Measurements from ENCODE around the gene FMNL2. TPM values are rescaled to one million over a fixed set of nuclear protein-coding genes. Genes with fewer than 3 reads are reported as not detected.

FMNL2 gene
- polyA plus RNA-seq, 3 donors, result 86.0 to 102 (median 99.9) TPM

- DNase-seq, result peak; percentile 65
Observed at GRCh38 chr2:152490686-152491455, 155.9 kb downstream of the FMNL2 start.

DNA sequence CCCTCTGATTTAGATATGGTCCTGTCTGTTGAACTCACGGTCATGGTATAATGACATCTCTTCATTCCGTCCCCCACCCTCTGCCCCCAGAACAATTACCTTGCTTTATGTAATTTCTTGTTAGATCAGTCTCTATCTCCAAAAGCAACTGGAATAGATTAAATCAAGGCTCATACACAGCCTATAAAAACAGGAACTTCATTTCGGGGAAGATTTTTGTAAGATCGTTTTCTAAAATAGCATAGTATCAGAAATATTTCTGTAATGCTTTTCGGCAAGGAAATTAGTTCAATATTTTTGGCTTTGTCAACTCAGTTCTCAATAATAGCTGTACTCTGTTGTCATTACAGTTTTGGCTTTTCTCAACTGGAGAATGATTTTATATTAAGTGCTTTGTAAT lies 157.2 kb downstream of the FMNL2 start:
- no peak for DNase-seq

DNA sequence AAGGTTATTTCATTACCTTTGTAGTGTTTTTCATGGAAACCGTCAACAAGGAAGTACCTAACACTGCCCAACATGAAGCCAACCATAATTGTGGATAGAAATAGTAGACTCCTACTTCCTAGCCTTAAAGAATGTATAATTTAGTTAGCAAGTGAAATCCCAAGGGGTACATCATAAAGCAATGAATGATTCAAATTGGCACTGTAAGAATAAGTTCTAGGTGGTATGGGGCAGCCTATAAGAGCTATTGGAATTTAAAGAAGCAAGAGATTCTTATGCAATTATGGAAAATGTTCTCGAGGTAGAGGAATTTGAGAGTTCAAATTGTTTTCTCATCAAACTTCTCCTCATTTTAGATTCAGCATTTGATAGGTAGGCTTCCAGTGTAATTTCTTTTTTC lies 157.9 kb downstream of the FMNL2 start:
- DNase-seq, result no peak

- DNase-seq, result no peak
Observed at GRCh38 chr2:152493417-152493816, 158.4 kb downstream of the FMNL2 start.

DNA sequence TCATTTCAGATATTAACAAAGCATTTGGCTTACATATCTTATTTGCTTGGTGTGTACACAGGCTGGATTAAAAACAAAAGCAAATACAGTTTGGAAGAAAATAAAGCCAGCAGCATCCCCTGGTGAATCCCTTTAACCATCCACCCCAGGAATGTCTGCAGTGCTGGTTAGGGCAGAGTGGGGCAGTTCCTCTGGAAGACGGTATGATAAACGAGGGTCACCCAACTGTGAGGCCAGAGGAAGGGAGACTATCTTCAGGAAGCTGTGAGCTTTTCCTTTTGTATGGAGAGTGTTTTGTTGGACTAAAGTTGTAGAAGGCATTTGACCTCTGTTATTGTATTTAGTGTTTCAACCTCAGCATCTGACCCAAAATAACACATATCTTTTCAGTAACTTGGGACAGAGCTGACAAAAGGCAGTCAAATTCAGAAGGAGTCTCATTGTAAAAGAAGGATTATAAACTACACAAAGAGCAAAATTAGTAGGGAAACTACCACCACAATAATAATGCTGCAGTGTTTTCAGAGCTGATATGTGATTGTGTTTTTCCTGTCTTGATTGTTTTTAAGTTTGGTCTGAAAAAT lies 159.1 kb downstream of the FMNL2 start:
- no peak for DNase-seq

- DNase-seq, result no peak
Observed at GRCh38 chr2:152496371-152496770, 161.4 kb downstream of the FMNL2 start.

- DNase-seq, result no peak
Observed at GRCh38 chr2:152497481-152498052, 162.6 kb downstream of the FMNL2 start.

- no peak for DNase-seq
Observed at GRCh38 chr2:152499331-152499816, 164.4 kb downstream of the FMNL2 start.

- DNase-seq, result no peak
Observed at GRCh38 chr2:152499896-152500735, 165.1 kb downstream of the FMNL2 start.

- DNase-seq, result no peak
Observed at GRCh38 chr2:152500772-152501171, 165.8 kb downstream of the FMNL2 start.

DNA sequence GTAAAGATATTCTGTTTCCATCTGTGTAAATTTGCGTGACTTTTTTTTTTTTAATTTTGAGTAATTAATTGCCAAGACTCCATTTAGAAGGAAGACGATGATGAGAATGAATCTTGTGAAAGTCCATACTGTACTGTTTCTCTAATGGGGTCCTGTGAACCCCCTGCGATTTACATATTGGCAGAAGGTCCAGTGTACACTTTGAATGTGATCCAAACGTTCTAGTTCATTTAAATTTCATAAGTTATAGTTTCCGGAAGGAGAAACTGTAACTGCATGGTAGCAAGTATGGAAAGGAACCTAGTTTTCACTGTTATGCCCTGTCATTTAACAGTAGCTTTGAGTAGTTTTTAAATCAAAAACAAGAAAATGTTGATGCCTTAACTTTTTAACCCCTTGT lies 166.7 kb downstream of the FMNL2 start:
- no peak for DNase-seq

GRCh38 chr2:152504618-152505017 lies 169.6 kb downstream of the FMNL2 start:
- DNase-seq, result no peak

DNA sequence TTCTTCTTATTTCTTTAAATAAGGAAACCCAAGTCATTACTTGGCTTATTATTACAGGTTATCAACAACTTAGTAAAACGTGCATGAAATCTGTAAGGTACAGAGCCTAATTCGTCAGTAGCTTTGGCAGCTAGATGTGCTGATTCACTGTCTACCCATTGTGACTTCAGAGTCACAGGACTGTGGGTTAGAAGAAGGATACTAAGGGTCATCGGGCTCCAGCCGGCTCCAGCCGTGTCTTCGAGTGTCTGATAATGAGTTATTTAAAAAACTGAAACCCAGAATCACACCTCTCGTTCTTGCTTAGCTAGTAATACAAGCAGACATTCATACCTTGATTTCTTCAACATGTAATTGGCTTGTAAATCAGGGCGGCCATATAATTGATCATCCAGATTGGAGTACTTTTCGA lies 170.5 kb downstream of the FMNL2 start:
- DNase-seq, result no peak

DNA sequence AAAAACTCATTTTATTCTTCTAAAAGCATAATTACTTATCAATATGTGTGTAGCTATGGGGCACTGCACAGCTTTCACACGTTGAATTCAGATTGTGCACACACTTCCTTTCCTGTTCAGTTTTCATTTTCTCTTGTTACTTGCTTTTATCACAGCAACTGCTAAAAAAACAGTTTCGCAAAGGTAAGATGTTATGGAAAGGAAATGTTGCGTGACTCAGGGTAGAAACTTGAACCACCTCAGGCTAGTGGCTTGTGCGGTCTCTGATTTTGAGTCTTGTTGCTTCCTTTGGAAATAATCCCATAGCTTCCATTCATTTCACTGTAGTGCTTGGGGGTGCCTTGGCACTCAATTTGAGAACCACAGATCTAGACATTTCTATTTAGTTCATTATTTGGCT lies 171.9 kb downstream of the FMNL2 start:
- no peak for DNase-seq

DNA sequence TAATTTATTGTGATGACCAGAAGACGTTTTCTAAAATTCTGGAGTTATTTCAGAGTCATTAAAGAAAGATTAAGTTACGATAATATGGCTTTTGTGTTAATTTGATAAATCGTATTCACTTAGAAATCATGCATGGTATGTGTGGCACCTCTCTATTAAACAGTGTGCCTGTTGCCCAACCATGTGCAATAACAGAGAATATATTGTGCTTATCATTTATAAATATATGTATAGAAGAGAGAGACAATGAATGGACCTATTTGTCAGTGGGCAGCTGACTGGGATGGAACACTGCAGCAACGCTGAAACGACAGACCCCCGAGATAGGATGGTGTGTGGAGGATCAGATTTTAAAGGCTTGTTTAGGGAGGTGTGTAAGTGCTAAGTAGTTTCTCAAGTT lies 172.9 kb downstream of the FMNL2 start:
- no peak for DNase-seq

DNA sequence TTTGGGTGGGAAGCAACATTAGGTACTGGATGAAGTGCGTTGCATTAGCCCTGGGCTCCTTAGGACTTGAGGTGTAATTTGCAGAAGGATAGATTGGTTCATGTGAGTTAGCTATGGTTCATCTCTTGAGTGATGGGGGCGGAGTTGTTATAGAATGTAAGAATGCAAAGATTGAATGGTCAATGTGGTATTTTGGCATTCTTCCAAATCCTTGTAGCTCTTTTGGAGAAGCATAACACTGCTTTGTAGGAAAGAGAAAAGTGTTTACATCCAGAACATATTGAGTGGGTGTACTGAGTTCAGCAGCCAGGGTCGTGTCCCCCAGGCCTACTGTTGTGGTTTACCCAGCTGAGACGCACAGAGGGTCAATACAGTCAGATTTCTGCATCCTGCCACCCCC lies 173.5 kb downstream of the FMNL2 start:
- DNase-seq, result no peak

DNA sequence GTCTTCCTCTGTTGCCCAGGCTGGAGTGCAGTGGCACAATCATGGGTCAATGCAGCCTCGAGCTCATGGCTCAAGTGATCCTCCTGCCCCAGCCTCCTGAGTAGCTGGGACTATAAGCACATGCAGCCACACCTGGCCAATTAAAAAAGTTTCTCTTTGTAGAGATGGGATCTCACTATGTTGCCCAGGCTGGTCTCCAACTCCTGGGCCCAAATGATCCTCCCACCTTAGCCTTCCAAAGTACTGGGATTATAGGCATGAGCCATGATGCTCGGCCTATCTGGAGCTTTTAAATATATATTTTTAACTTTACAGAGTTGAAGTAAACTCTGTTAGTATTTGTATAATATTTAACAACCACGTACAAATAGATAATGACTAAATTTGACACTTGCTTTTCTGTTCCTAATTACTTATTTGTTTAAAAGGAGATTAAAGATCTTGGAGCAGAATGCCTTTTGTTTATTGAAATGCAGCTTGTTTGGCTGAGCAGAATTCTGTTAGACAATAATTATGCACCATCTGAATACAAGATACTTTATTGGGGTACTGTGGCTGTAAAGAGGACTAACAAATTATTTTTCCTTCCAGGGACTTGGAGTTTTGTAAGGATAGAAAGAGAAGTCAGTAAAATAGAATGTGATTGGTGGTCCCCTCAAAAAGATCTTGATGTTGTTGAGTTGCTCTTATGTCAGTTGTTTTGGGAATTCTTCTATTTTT lies 175.0 kb downstream of the FMNL2 start:
- no peak for DNase-seq

DNA sequence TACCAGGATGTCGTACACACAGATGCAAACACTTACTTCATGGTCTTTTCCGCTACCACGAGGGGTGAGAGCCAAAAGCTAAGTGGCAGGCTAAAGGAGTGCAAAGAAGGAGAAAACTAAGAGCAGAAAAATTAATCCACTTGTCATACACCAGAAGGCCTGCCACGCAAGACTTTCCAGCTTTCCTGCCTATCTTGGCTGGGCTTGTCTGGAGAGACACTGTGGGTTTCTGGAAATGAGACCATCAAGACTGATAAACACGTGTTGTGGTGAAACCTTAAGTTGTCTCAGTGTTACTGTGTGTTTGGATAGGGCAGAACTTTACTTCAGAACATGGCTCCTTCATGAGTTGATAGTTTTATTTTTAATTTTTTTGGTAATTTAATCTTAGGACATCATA lies 175.6 kb downstream of the FMNL2 start:
- DNase-seq, result no peak

GRCh38 chr2:152511981-152512380 lies 177.0 kb downstream of the FMNL2 start:
- no peak for DNase-seq

DNA sequence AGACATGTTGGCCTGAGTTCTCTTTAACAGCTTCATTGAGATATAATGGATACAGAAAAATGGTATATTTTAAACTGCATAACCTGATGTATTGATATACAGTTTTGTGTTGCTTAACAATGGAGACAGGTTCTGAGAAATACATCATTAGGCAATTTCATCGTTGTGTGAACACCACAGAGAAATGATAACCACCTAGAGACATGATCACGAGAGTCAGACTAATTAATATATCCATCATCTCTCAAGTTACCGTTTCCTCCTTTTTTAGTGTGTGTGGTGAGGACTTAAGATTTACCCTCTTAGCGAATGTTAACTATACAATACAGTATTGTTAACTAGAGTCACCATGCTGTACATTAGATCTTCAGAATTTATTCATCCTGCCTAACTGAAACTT lies 178.1 kb downstream of the FMNL2 start:
- DNase-seq, result no peak

- DNase-seq, result no peak
Observed at GRCh38 chr2:152513681-152514080, 178.7 kb downstream of the FMNL2 start.

DNA sequence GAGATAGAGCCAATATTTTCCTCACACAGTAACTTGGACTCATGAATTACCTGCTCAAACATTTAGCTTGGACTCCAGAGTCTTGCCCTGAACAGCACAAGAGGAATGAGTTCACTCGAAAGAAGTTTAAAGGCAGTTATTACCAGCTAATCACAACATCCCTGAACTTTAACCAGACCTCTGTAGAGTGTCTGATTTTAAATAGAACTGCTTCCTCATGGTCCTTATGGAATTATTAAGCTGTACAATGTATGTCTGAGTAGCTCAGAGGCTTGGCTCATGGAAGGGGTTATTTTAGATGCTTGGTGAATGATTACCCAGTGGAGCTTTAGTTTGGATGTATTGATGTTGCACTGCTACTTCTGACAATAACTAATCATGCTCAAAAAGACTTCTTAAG lies 183.1 kb downstream of the FMNL2 start:
- no peak for DNase-seq

Measured in renal pelvis (tissue), 4 donors.